A673 (cell line): ENCODE data around the gene GPR39. TPM values are rescaled to one million over a fixed set of nuclear protein-coding genes. Genes with fewer than 3 reads are reported as not detected.

Source experiments
- BruUV-seq: library from RNA; stranded (reverse); fragments of 400-500 nt; replicated peaks from 2 replicates; lab custom pipeline; 2021; lab: Mats Ljungman, UMichigan
- CTCF ChIA-PET: fragments of 300-600 bp; sonication (Branson Sonifier 250); formaldehyde crosslinking; loops from one replicate; lab custom pipeline; 2022; ENCODE audit warnings: antibody characterized with exemption; lab: Charles Lee
- POLR2A ChIA-PET: fragments of 300-600 bp; sonication (Branson Sonifier 250); formaldehyde crosslinking; loops from one replicate; lab custom pipeline; 2022; ENCODE audit warnings: antibody characterized with exemption; ENCODE audit not compliant: low non-redundant PET; lab: Charles Lee
- DNase-seq: peaks from one replicate; pipeline ENCODE4 v3.0.0-alpha.2; 2015; ENCODE audit warnings: low spot score
- H3K27ac ChIP-seq: fragments of 200-600 bp; sonication (generic); 2 replicates; pipeline ENCODE4 v1.5.1; 2016; ENCODE audit warnings: mixed run types, low read depth, mild to moderate bottlenecking, mixed read lengths, antibody characterized with exemption, low read length; ENCODE audit not compliant: poor library complexity, severe bottlenecking
- H3K27me3 ChIP-seq: fragments of 200-600 bp; sonication (generic); replicated peaks from 2 replicates; pipeline ENCODE4 v1.6.1; 2017; ENCODE audit warnings: mixed run types, low read depth, mild to moderate bottlenecking, mixed read lengths, antibody characterized with exemption, low read length; ENCODE audit not compliant: insufficient read depth, poor library complexity
- H3K36me3 ChIP-seq: fragments of 200-600 bp; sonication (generic); 2 replicates; pipeline ENCODE4 v1.6.1; 2016; ENCODE audit warnings: mixed run types, mild to moderate bottlenecking, mixed read lengths, antibody characterized with exemption, low read length; ENCODE audit not compliant: insufficient read depth, poor library complexity, severe bottlenecking
- H3K4me1 ChIP-seq: fragments of 200-600 bp; sonication (generic); 2 replicates; pipeline ENCODE4 v1.6.1; 2017; ENCODE audit warnings: mixed run types, mild to moderate bottlenecking, mixed read lengths, antibody characterized with exemption, low read length; ENCODE audit not compliant: insufficient read depth, poor library complexity, severe bottlenecking
- H3K4me3 ChIP-seq: fragments of 200-600 bp; sonication (generic); 2 replicates; pipeline ENCODE4 v1.5.1; 2016; ENCODE audit warnings: low read depth, mixed run types, mild to moderate bottlenecking, mixed read lengths, low read length; ENCODE audit not compliant: poor library complexity, severe bottlenecking
- H3K9me3 ChIP-seq: fragments of 200-600 bp; sonication (generic); 2 replicates; pipeline ENCODE4 v1.6.1; 2016; ENCODE audit warnings: mixed run types, low read depth, mild to moderate bottlenecking, mixed read lengths, antibody characterized with exemption, low read length; ENCODE audit not compliant: poor library complexity, severe bottlenecking
- EZH2 ChIP-seq: fragments of 200-600 bp; sonication (generic); IDR thresholded peaks from 2 replicates; pipeline ENCODE4 v1.6.1; 2017; ENCODE audit warnings: borderline replicate concordance, low read depth, mild to moderate bottlenecking, mixed read lengths, antibody characterized with exemption, low read length; ENCODE audit not compliant: poor library complexity, severe bottlenecking
- intact Hi-C: fragments of 100-400 bp; cut with micrococcal nuclease; formaldehyde crosslinking; loops from one replicate; pipeline ENCODE4 v1.10.0; 2022; ENCODE audit not compliant: unreplicated experiment
- total RNA-seq: library from RNA; stranded (reverse); gene quantifications from 2 replicates; pipeline ENCODE4 v1.2.3, GENCODE V29; 2021
- TF ChIP-seq, protein P1 (sequence below): fragments of 300-800, 200-600 bp; sonication (generic); conservative IDR thresholded peaks from 2 replicates; pipeline ENCODE4 v1.5.1; 2017; ENCODE audit warnings: low read depth, mild to moderate bottlenecking, antibody characterized with exemption, low read length, moderate library complexity, mixed read lengths

GPR39 gene
- total RNA-seq, 1 experiment from 2014 or later, result 3.6 TPM

GRCh38 chr2:132678483-132678882 is 261.9 kb downstream of the GPR39 start:
- Histone ChIP-seq H3K9me3 (no peaks in the 10 kb centered on the region), H3K36me3 (no peaks in the 10 kb centered on the region), H3K27ac (no peak overlapping the region), H3K4me3 (no peak overlapping the region), H3K4me1 (peaks cover 14% of the 10 kb centered on the region), H3K27me3 (no peaks in the 10 kb centered on the region)
- intact Hi-C loops, result loop anchor here (10.0 kb wide), 4 partner anchors 296 to 1166 kb away; no protein-coding TSS in a partner anchor
- TF ChIP-seq, protein P1, sequence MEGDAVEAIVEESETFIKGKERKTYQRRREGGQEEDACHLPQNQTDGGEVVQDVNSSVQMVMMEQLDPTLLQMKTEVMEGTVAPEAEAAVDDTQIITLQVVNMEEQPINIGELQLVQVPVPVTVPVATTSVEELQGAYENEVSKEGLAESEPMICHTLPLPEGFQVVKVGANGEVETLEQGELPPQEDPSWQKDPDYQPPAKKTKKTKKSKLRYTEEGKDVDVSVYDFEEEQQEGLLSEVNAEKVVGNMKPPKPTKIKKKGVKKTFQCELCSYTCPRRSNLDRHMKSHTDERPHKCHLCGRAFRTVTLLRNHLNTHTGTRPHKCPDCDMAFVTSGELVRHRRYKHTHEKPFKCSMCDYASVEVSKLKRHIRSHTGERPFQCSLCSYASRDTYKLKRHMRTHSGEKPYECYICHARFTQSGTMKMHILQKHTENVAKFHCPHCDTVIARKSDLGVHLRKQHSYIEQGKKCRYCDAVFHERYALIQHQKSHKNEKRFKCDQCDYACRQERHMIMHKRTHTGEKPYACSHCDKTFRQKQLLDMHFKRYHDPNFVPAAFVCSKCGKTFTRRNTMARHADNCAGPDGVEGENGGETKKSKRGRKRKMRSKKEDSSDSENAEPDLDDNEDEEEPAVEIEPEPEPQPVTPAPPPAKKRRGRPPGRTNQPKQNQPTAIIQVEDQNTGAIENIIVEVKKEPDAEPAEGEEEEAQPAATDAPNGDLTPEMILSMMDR, result no peak
- no peak for TF ChIP-seq EZH2
- BruUV-seq, result no TSS peak
- ChIA-PET POLR2A (no interaction called here), CTCF (no interaction called here)
- DNase-seq, result no peak

- no TSS peak for BruUV-seq
- no peak for DNase-seq
- CTCF ChIA-PET, result interaction anchor here (0.6 kb wide), 1 partner anchor 212 kb away, joined by 8 read pairs; no protein-coding TSS in a partner anchor
- Histone ChIP-seq H3K36me3 (no peaks in the 10 kb centered on the region), H3K4me1 (peaks cover 14% of the 10 kb centered on the region), H3K9me3 (no peaks in the 10 kb centered on the region), H3K4me3 (no peak overlapping the region), H3K27me3 (no peaks in the 10 kb centered on the region), H3K27ac (no peak overlapping the region)
- intact Hi-C loops, result no loop called here
- TF ChIP-seq EZH2, result no peak
- TF ChIP-seq, protein P1, result no peak
- POLR2A ChIA-PET, result no interaction called here
Measured at GRCh38 chr2:132680544-132680943, 263.9 kb downstream of the GPR39 start.

- TF ChIP-seq, protein P1, result no peak
- no peak for TF ChIP-seq EZH2
Measured at GRCh38 chr2:132681766-132682165, 265.2 kb downstream of the GPR39 start.

More at GRCh38 chr2:132681766-132682165, 265.2 kb downstream of the GPR39 start:
- Histone ChIP-seq H3K4me1 (peaks cover 14% of the 10 kb centered on the region), H3K4me3 (no peak overlapping the region), H3K27ac (no peak overlapping the region), H3K36me3 (no peaks in the 10 kb centered on the region), H3K9me3 (no peaks in the 10 kb centered on the region), H3K27me3 (no peaks in the 10 kb centered on the region)
- no TSS peak for BruUV-seq
- POLR2A ChIA-PET, result no interaction called here
- intact Hi-C loops, result no loop called here
- CTCF ChIA-PET, result no interaction called here
- no peak for DNase-seq
